HL-60/S4 treated with retinoic acid at 250 ng/mL for 4 days and 3 days (cell line): Measurements from ENCODE around the gene BECN2.

Experiments used
- in situ Hi-C: fragments of 300-500 bp; cut with MboI; formaldehyde crosslinking; loops from 2 replicates; pipeline ENCODE4 v1.7.0; 2022; ENCODE audit warnings: low sequenced_read_pairs

The BECN2 gene, protein sequence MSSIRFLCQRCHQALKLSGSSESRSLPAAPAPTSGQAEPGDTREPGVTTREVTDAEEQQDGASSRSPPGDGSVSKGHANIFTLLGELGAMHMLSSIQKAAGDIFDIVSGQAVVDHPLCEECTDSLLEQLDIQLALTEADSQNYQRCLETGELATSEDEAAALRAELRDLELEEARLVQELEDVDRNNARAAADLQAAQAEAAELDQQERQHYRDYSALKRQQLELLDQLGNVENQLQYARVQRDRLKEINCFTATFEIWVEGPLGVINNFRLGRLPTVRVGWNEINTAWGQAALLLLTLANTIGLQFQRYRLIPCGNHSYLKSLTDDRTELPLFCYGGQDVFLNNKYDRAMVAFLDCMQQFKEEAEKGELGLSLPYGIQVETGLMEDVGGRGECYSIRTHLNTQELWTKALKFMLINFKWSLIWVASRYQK

DNA sequence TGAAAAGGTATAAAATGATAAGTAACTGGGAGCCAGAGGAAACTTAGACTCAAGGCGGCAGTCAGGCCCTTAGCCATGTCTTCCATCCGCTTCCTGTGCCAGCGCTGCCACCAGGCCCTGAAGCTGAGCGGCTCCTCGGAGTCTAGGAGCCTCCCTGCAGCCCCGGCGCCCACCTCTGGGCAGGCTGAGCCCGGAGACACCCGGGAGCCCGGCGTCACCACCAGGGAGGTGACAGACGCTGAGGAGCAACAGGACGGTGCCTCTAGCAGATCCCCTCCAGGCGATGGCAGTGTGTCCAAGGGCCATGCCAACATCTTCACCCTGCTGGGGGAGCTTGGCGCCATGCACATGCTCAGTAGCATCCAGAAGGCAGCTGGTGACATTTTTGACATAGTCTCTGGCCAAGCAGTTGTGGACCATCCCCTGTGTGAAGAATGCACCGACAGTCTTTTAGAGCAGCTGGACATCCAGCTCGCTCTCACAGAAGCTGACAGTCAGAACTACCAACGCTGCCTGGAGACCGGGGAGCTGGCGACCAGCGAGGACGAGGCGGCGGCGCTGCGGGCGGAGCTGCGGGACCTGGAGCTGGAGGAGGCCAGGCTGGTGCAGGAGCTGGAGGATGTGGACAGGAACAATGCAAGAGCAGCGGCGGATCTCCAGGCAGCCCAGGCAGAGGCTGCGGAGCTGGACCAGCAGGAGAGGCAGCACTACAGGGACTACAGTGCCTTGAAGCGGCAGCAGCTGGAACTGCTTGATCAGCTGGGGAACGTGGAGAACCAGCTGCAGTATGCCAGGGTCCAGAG, at the start of gene BECN2:
BECN2 (plus strand) TSS at position 76 of the 803 bp plus-strand sequence; CDS start at position 76, 0 bp downstream.
- in situ Hi-C loops: no loop called here

GRCh38 chr1:241916196-241916595, 41.4 kb upstream of the BECN2 start:
- in situ Hi-C loops: no loop called here

GRCh38 chr1:241917487-241917886, 40.1 kb upstream of the BECN2 start:
- in situ Hi-C loops: no loop called here

DNA sequence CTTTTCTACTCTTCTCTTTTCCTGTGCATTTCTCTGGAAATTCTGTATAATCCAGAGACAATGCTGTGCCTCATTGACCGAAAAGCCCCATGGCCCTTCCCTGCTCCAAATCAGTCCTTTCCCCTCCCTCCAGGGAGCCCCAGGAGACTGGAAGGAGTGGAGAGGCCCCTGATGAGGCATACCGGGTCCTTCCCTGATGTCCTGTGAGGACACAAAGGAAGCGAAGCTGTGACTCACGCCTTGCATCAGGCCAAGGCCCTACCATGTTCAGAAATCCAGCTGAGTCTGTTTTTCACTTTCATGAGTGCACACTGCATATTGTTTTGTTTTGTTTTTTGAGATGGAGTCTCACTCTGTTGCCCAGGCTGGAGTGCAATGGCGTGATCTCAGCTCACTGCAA, 38.7 kb upstream of the BECN2 start:
- in situ Hi-C loops: no loop called here

- in situ Hi-C loops: no loop called here
Observed at GRCh38 chr1:241924080-241924808, 33.3 kb upstream of the BECN2 start.

GRCh38 chr1:241926141-241926540, 31.4 kb upstream of the BECN2 start:
- in situ Hi-C loops: no loop called here

DNA sequence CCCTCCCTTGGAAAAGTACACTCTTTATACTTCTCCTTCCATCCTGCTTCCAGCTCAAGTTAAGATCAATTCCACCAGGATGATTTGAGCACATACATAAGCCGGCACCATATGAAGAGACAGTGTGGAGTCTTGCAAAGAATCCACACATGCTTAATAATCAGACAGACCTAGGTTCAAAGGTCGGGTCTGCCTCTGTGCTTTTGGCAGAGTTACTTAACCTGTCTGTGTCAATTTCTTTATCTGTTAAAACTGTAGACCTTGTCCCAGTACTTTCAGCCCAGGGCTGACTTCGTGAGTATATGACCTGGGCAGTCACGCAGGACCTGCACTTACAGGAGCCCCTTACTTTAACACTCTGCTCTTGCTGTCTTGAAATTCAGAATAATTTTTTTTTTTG, 30.2 kb upstream of the BECN2 start:
- in situ Hi-C loops: no loop called here

DNA sequence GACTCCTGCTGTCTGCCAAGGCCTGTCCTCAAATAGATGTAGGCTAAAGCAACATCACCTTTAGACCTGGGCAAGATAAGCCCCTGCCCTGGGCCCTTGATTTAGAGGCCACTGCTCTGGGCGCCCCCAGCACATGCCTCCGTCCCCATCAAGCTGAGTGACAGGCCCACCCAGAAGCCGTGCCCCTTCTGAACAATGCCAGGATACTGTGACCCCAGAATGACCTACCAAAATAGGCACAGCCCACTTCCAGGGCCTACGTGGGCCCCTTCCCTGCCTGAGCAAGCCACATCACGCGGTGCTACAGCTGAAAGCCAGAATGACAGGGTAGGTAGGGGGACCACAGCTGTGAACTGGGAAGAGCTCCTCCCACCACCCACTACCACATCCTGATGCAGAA, 24.7 kb upstream of the BECN2 start:
- in situ Hi-C loops: no loop called here

DNA sequence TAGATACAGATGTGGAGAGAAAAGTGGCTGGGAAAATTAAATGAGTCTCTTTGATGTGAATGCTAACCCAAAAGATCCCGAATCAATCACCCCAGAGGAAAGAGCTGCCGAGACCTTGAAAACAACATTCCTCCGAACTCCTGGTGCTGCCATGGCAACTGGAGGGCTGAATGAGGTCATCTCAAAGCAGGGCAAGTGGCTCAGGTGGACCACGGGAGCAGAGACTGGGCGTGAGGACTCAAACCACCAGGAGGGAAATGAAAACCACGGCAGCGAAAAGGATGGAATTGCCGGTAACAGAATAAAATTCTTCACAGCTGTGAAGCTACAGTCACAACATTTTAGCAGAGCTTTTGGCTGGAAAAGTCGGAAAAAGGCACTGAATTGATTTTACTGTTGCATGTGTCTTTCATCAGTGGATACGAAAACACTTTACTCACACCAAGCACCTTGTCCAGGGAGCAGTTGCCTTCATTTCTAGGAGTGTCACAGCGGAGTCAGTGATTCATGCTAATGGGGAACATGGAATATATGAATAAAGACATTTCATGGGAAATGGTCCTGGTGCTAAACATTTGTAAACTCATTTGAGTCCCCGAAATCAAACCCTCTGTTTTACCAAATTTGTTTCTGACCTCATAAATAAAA, 23.2 kb upstream of the BECN2 start:
- in situ Hi-C loops: no loop called here

DNA sequence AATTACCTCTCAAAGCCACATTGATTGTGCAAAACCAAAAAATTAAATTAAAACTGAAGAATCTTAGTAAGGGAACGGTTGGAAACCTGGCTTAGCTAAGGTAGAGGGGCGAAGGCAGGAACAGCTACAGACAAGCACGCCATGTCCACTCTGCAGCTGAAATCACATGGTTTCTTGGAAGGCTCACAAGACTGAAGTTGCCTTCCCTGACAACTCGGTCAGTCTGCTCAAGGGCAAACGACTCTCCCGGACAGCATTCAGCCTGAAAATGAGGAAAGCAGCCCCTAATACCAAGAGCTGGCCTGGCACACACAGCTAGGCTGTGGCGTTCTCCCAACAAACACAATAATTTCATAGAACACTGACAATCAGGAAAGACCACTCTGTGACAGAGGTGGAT, 22.7 kb upstream of the BECN2 start:
- in situ Hi-C loops: no loop called here

GRCh38 chr1:241939798-241940197, 17.8 kb upstream of the BECN2 start:
- in situ Hi-C loops: no loop called here

DNA sequence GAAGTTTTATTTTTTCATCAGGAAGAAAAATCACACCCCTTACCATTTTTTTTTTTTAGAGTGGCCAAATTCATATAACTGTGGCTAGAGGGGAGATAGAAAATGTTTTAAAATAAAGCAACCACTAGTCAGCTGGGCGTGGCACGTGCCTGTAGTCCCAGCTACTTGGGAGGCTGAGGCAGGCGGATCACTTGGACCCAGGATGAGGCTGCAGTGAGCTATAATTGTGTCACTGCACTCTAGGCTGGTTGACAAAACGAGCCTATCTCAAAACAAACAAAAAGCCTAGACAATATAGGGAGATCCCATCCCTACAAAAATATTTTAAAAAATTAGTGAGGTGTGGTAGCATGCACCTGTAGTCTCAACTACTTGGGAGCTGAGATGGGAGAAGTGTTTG, 14.8 kb upstream of the BECN2 start:
- in situ Hi-C loops: no loop called here

- in situ Hi-C loops: no loop called here
Observed at GRCh38 chr1:241944300-241944699, 13.3 kb upstream of the BECN2 start.

- in situ Hi-C loops: no loop called here
Observed at GRCh38 chr1:241947354-241947753, 10.2 kb upstream of the BECN2 start.

DNA sequence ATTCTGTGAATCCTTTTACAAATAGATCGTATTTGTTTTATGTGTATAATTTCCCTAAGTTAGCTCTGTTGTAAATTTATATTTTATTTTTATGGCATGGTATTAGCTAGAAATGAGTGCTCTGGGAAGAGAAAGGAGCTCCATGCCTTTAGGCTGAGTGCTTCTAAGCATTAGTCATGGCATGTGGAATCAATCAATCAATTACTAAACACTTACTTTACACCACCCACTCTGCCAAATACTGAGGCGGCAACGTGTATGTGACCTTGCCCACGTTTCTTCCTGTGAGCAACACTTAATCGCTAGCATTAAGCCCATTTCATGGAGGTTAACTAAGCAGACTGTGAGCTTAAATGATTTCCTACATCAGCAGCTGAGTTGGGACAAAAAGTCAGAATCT, 7.2 kb upstream of the BECN2 start:
- in situ Hi-C loops: no loop called here

DNA sequence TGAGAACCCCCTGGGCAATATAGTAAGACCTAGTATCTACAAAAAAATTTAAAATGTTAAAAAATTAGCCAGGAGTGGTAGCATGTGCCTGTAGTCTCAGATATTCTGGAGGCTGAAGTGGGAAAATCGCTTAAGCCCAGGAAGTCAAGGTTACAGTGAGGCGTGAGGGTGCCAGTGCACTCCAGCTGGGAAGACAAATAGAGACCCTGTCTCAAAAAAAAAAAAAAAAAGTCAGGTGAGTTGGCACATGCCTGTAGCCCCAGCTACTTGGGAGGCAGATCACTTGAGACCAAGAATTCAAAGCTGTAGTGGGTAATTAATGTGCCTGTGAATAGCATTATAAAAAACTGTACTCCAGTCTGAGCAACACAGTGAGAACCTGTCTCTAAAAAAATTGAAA, 4.6 kb downstream of the BECN2 start:
- in situ Hi-C loops: no loop called here

DNA sequence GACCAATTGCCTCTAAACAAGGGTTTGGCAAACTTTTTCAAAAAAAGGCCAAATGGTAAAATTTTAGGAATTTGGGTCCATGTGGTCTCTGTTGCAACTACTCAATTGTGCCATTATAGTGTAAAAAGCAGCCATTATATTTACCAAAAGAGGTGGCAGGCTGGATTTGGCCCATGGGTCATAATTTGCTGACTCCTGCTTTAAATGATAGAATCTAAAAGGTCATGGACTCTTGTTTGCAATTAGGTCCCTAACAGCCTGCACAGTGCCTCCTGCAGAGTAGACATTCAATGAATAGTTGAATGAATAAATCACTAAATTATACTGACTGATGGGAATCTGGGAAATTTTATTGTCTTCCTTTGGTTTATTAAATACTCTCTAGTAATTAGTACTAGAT, 6.2 kb downstream of the BECN2 start:
- in situ Hi-C loops: no loop called here

DNA sequence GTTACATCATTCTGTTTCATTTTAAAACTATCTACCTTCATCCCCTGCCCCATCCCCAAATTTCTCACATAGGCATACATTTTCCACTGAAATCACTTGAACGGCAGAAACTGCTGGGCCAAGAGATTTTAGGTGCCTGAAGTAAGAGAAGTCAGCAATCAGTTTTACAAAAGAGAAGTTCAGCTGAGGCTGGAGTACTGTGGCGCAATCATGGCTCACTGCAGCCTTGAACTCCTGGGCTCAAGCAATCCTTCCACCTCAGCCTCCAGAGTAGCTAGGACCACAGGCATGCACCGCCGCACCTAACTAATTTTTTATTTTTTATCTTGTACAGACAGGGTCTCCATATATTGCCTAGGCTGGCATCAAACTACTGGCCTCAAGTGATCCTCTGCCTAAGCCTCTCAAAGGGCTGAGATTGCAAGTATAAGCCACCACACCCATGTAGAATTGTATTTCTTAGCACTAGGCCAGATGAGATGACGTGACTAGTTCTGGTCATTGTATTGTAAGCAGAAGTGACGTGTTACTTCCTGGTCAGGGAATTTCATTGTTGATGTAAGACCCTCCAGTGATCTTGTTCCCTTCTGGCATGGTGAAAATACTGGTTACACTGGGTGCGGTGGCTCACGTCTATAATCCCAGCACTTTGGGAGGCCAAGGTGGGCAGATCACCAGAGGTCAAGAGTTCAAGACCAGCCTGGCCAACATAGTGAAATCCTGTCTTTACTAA, 7.1 kb downstream of the BECN2 start:
- in situ Hi-C loops: no loop called here

DNA sequence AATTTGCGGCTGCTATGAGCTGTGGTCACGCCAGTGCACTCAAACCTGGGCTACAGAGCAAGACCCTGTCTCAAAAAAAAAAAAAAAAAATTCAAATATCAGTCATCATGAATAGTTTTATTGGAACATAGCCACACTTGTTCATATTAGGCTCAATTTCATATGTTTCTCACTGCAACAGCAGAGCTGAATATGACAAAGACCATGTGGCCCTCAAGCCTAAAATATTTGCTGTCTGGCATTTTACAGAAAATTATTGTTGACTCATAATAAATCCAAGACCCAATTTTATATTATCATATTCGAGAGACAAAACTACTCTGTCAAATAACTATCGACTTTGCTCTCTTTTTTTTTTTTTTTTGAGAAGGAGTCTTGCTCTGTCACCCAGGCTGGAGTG, 11.0 kb downstream of the BECN2 start:
- in situ Hi-C loops: no loop called here

DNA sequence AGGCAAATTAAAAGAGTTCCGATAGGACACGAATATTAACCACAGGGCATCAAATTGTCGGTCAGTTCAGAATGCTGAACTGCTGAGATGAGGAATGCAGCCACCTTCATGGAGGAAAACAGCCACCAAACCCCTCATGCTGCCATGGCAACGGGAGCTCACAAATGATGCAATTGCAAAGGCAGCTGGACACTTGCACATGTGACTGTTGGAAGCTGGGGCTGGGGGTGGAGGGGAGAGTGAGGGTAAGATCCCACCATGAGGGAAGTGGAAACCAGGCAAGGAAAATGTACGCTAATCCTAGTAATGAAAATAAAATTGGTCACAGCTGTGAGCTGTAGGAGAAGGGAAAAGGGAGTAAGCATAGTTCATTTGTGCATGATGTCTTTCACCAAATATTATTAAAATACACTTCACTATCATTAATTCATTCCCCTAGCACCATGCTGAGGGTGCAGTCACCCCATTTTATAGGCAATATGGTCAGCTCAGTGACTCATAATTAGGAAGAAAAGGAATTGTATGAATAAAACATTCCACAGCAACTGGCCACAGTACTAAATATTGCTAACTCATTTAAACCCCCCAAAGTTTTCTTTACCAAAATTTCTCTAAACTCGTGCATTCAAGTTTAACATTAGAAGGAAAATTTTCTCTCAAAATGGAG, 15.3 kb downstream of the BECN2 start:
- in situ Hi-C loops: no loop called here
